ENCODE measurements around the gene SMARCC2. TPM values are rescaled to one million over a fixed set of nuclear protein-coding genes. Genes with fewer than 3 reads are reported as not detected.

The SMARCC2 gene
- total RNA-seq, 6 donors from 2014 or later: 71.4 to 258 (median 93.9) TPM

DNA sequence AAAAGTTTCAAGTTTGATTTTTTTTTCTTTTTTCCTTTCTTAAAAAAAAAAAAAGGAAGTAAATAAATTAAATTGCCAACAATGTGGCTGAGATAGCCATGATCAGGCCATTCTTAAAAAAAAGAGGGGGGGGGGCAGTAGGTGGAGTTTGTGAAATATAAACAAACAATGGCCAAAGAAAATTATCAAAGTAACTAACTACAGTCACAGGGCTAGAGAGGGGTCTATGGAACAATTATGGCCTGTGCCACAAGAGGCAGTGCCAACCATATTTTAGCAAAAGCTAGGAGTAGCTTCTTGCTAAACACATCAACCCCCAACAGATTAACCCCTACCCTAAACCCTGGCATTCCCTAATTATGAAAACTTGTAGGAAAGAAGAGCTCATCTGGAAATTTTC lies 16.2 kb upstream of the SMARCC2 start:
- Histone ChIP-seq H3K36me3 (peaks cover 32 to 62% (median 49%) of the 10 kb centered on the region in 4 donors), H3K27ac (peak overlapping the region in 1 of 4 donors; percentile 16)

DNA sequence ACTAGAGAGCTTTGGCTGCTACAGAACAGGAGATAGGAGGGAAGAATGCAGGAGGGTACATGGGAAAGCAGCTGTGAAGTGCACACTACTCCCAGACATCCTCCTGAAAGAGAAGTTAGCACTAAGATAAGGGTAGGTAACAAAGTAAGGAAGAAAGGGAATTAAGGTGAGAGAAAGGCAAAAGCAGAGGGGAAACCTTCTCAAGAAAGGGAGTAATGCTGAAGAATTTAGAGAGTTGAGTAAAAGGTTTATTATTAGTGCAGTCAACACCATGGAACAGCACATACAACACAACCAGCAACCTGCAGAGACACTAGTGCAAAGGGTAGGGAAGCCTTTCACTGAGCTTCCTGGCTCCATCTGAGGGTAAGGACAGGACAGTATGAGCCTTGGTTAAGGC lies 15.0 kb upstream of the SMARCC2 start:
- peaks cover 24 to 50% (median 38%) of the 10 kb centered on the region in 4 donors for H3K36me3 ChIP-seq
- H3K27me3 ChIP-seq: no peaks in the 10 kb centered on the region
- ATAC-seq (ENCODE audit: low FRiP score in 2 of 2) (no peak), DNase-seq (no peak)
- peaks cover 0 to 4% (median 0%) of the 10 kb centered on the region in 4 donors for H3K4me1 ChIP-seq
- TF ChIP-seq POLR2AphosphoS5 (IDR thresholded peaks at IDR 0.05) (no peak), POLR2A (IDR thresholded peaks at IDR 0.05) (no peak), CTCF (IDR thresholded peaks at IDR 0.05) (no peak), EP300 (IDR thresholded peaks at IDR 0.05) (no peak)
- no peak overlapping the region for H3K4me3 ChIP-seq
- no peak overlapping the region for H3K27ac ChIP-seq
- H3K9me3 ChIP-seq: no peaks in the 10 kb centered on the region

More for the DNA sequence above, 16.2 kb upstream of the SMARCC2 start:
- H3K4me1 ChIP-seq: peaks cover 0 to 4% (median 0%) of the 10 kb centered on the region in 4 donors
- H3K27me3 ChIP-seq: no peaks in the 10 kb centered on the region
- no peak for TF ChIP-seq POLR2A (IDR thresholded peaks at IDR 0.05)
- no peak for TF ChIP-seq EP300 (IDR thresholded peaks at IDR 0.05)
- no peak for TF ChIP-seq CTCF (IDR thresholded peaks at IDR 0.05)
- no peak for TF ChIP-seq POLR2AphosphoS5 (IDR thresholded peaks at IDR 0.05)
- no peak for ATAC-seq (ENCODE audit: low FRiP score in 2 of 2)
- DNase-seq: no peak
- no peaks in the 10 kb centered on the region for H3K9me3 ChIP-seq
- H3K4me3 ChIP-seq: no peak overlapping the region

- Histone ChIP-seq H3K27ac (peak overlapping the region in 1 of 4 donors; percentile 34), H3K4me1 (peaks cover 0 to 4% (median 0%) of the 10 kb centered on the region in 4 donors), H3K4me3 (no peak overlapping the region), H3K9me3 (no peaks in the 10 kb centered on the region), H3K27me3 (no peaks in the 10 kb centered on the region), H3K36me3 (peaks cover 19 to 36% (median 25%) of the 10 kb centered on the region in 4 donors)
- ATAC-seq (ENCODE audit: low FRiP score in 2 of 2): no peak
- WGBS, 2 donors: 73 to 74% methylated on average over 2 of the region's 2 CpGs
- TF ChIP-seq EP300 (IDR thresholded peaks at IDR 0.05) (no peak), POLR2A (IDR thresholded peaks at IDR 0.05) (no peak), POLR2AphosphoS5 (IDR thresholded peaks at IDR 0.05) (no peak), CTCF (IDR thresholded peaks at IDR 0.05) (no peak)
- no peak for DNase-seq
Measured at GRCh38 chr12:56202838-56203237, 13.6 kb upstream of the SMARCC2 start.

DNA sequence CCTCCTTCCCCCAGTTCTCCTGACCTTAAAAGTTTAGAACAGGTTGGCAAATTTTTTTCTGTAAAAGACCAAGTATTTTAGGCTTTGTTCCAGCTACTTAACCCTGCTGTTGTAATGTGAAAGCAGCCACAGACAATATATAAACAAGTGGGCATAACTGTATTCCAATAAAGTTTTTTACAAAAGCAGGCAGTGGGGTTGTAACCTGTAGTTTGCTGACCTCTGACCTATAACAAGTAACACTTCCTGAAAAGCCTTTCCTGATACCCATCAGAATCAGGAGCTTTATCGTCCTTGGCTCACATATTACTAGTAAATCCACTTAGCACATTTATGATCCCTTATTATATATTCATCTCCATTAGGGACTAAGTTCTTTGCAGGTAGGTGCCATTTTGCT lies 13.1 kb upstream of the SMARCC2 start:
- H3K27ac ChIP-seq: peak overlapping the region in 1 of 4 donors; percentile 34
- 39 to 45% methylated on average over 1 of the region's 1 CpG for WGBS, 2 donors
- no peak for ATAC-seq (ENCODE audit: low FRiP score in 2 of 2)

More for the DNA sequence above, 13.1 kb upstream of the SMARCC2 start:
- no peaks in the 10 kb centered on the region for H3K9me3 ChIP-seq
- H3K4me3 ChIP-seq: no peak overlapping the region
- DNase-seq: no peak
- H3K4me1 ChIP-seq: peaks cover 0 to 4% (median 0%) of the 10 kb centered on the region in 4 donors
- TF ChIP-seq EP300 (IDR thresholded peaks at IDR 0.05) (no peak), POLR2A (IDR thresholded peaks at IDR 0.05) (no peak), CTCF (IDR thresholded peaks at IDR 0.05) (no peak), POLR2AphosphoS5 (IDR thresholded peaks at IDR 0.05) (no peak)
- no peaks in the 10 kb centered on the region for H3K27me3 ChIP-seq
- H3K36me3 ChIP-seq: peaks cover 15 to 31% (median 20%) of the 10 kb centered on the region in 4 donors
